CD4-positive, alpha-beta T cell (primary cell): ENCODE data around the gene LMO7. TPM values are rescaled to one million over a fixed set of nuclear protein-coding genes. Genes with fewer than 3 reads are reported as not detected.

Source experiments
- ATAC-seq: fragments of 200-7000 bp; cut with Tn5 transposase; one replicate; pipeline ENCODE4 v1.10.0; 2022; ENCODE audit warnings: mild to moderate bottlenecking; ENCODE audit not compliant: poor library complexity
- CTCF ChIA-PET: fragments of 350-600 bp; sonication (Branson Sonifier 250); formaldehyde crosslinking; loops from one replicate; lab custom pipeline; 2021; ENCODE audit warnings: antibody characterized with exemption, inconsistent platforms; lab: Charles Lee
- POLR2A ChIA-PET: fragments of 350-600 bp; sonication (Branson Sonifier 250); formaldehyde crosslinking; loops from one replicate; lab custom pipeline; 2021; ENCODE audit warnings: antibody characterized with exemption, inconsistent platforms; lab: Charles Lee
- DNase-seq, 14 experiments: peaks; one replicate each; pipeline ENCODE4 v3.0.0-alpha.2; 2013 to 2020; ENCODE audit warnings: mixed read lengths in 2 of 14
- H3K27ac ChIP-seq, 2 donors: one replicate each; pipeline versions ENCODE4 v1.5.1 to v1.7.0; 2013; ENCODE audit warnings: low read length in 2 of 2, low read depth in 1 of 2, mild to moderate bottlenecking in 1 of 2
- H3K27me3 ChIP-seq, 2 experiments: 1 replicate in 1 of 2; 2 replicates in 1 of 2; pipeline versions ENCODE4 v1.6.1 to v1.7.0; 2013; ENCODE audit warnings: low read length in 2 of 2, control low read depth in 1 of 2, mild to moderate bottlenecking in 1 of 2, moderate library complexity in 1 of 2; ENCODE audit not compliant: insufficient read depth in 2 of 2, control insufficient read depth in 1 of 2
- H3K36me3 ChIP-seq: one replicate; pipeline ENCODE4 v1.6.1; 2013; ENCODE audit warnings: low read length, control low read depth; ENCODE audit not compliant: insufficient read depth
- H3K4me1 ChIP-seq: one replicate; pipeline ENCODE4 v1.6.1; 2013; ENCODE audit warnings: low read length, control low read depth; ENCODE audit not compliant: insufficient read depth
- H3K4me3 ChIP-seq: one replicate; pipeline ENCODE4 v1.5.1; 2013; ENCODE audit warnings: mild to moderate bottlenecking, low read length, moderate library complexity
- H3K9me3 ChIP-seq, 2 experiments: 1 replicate in 1 of 2; 2 replicates in 1 of 2; pipeline versions ENCODE4 v1.6.1 to v1.7.0; 2013; ENCODE audit warnings: low read length in 2 of 2, mild to moderate bottlenecking in 2 of 2, control low read depth in 1 of 2, moderate library complexity in 1 of 2; ENCODE audit not compliant: control insufficient read depth in 1 of 2, insufficient read depth in 1 of 2
- H3K27ac Mint-ChIP-seq: one replicate; pipeline ENCODE4 v1.8.0; 2020; ENCODE audit warnings: mixed read lengths
- H3K27me3 Mint-ChIP-seq: one replicate; pipeline ENCODE4 v1.8.0; 2021; ENCODE audit warnings: mixed read lengths
- H3K36me3 Mint-ChIP-seq: one replicate; pipeline ENCODE4 v1.8.0; 2021; ENCODE audit warnings: low read depth, mixed read lengths
- H3K4me1 Mint-ChIP-seq: one replicate; pipeline ENCODE4 v1.8.0; 2021; ENCODE audit warnings: low read depth, mixed read lengths
- H3K4me3 Mint-ChIP-seq: one replicate; pipeline ENCODE4 v1.8.0; 2020; ENCODE audit warnings: mild to moderate bottlenecking, mixed read lengths
- H3K9me3 Mint-ChIP-seq: one replicate; pipeline ENCODE4 v1.8.0; 2020; ENCODE audit warnings: mixed read lengths
- CTCF ChIP-seq: fragments of 200-600 bp; IDR thresholded peaks from one replicate; pipeline ENCODE4 v1.8.0; 2022; ENCODE audit warnings: antibody characterized with exemption, mild to moderate bottlenecking
- intact Hi-C, 2 experiments: fragments of 100-400 bp; cut with DNase I in 1 of 2; cut with micrococcal nuclease in 1 of 2; formaldehyde crosslinking; loops; one replicate each; pipeline versions ENCODE4 v1.15.1 to v1.9.0; 2023 to 2025; cut with DNase I, micrococcal nuclease
- total RNA-seq, 174 experiments: library from RNA in 2 of 174; stranded (reverse) in 2 of 174; gene quantifications; one replicate each; pipeline ENCODE4 v1.2.3 and lab custom pipeline; 2021 to 2026

Gene LMO7
- total RNA-seq, 2 experiments from 2014 or later = 35.2 to 36.3 TPM

- Histone ChIP-seq H3K27ac (no peak overlapping the region), H3K4me3 (no peak overlapping the region), H3K27me3 (no peaks in the 10 kb centered on the region), H3K9me3 (no peaks in the 10 kb centered on the region), H3K4me1 (no peaks in the 10 kb centered on the region), H3K36me3 (no peaks in the 10 kb centered on the region)
- Mint-ChIP-seq H3K9me3 (no peaks in the 10 kb centered on the region), H3K27ac (no peak overlapping the region), H3K36me3 (no peaks in the 10 kb centered on the region), H3K27me3 (no peaks in the 10 kb centered on the region), H3K4me3 (no peak overlapping the region), H3K4me1 (peaks cover 7% of the 10 kb centered on the region)
- CTCF ChIA-PET = interaction anchor here (1.4 to 1.6 kb wide), 2 partner anchors 9 to 10 kb away, joined by 5 to 8 read pairs; no protein-coding TSS in a partner anchor
- no peak for ATAC-seq
- POLR2A ChIA-PET = no interaction called here
- no peak for DNase-seq
- intact Hi-C loops = no loop called here
- TF ChIP-seq CTCF = no peak
Measured at GRCh38 chr13:75705908-75706307, 69.8 kb downstream of the LMO7 start.

GRCh38 chr13:75713852-75714251 lies 77.7 kb downstream of the LMO7 start:
- Histone ChIP-seq H3K36me3 (no peaks in the 10 kb centered on the region), H3K27me3 (no peaks in the 10 kb centered on the region), H3K9me3 (no peaks in the 10 kb centered on the region), H3K4me1 (no peaks in the 10 kb centered on the region), H3K4me3 (no peak overlapping the region), H3K27ac (no peak overlapping the region)
- TF ChIP-seq CTCF = no peak
- Mint-ChIP-seq H3K27ac (no peak overlapping the region), H3K36me3 (no peaks in the 10 kb centered on the region), H3K4me1 (peaks cover 9% of the 10 kb centered on the region), H3K27me3 (no peaks in the 10 kb centered on the region), H3K4me3 (no peak overlapping the region), H3K9me3 (no peaks in the 10 kb centered on the region)
- POLR2A ChIA-PET = interaction anchor here (1.5 kb wide), 1 partner anchor 10 kb away, joined by 3 read pairs; no protein-coding TSS in a partner anchor
- CTCF ChIA-PET = interaction anchor here (1.7 kb wide), 1 partner anchor 8 kb away, joined by 5 read pairs; no protein-coding TSS in a partner anchor
- DNase-seq = no peak
- no peak for ATAC-seq
- intact Hi-C loops = no loop called here

- Histone ChIP-seq H3K9me3 (no peaks in the 10 kb centered on the region), H3K27ac (no peak overlapping the region), H3K4me1 (no peaks in the 10 kb centered on the region), H3K36me3 (no peaks in the 10 kb centered on the region), H3K27me3 (no peaks in the 10 kb centered on the region), H3K4me3 (no peak overlapping the region)
- CTCF ChIA-PET = interaction anchor here (1.5 to 1.7 kb wide), 2 partner anchors 10 to 20 kb away, joined by 3 to 5 read pairs; no protein-coding TSS in a partner anchor
- no peak overlapping the region for H3K27ac Mint-ChIP-seq
- ATAC-seq (no peak), DNase-seq (no peak)
- H3K4me3 Mint-ChIP-seq = no peak overlapping the region
- TF ChIP-seq CTCF = no peak
- H3K27me3 Mint-ChIP-seq = no peaks in the 10 kb centered on the region
- peaks cover 9% of the 10 kb centered on the region for H3K4me1 Mint-ChIP-seq
- no peaks in the 10 kb centered on the region for H3K9me3 Mint-ChIP-seq
- POLR2A ChIA-PET = interaction anchor here (1.5 kb wide), 1 partner anchor 12 kb away, joined by 3 read pairs; no protein-coding TSS in a partner anchor
- intact Hi-C loops = no loop called here
- H3K36me3 Mint-ChIP-seq = no peaks in the 10 kb centered on the region
Measured at GRCh38 chr13:75715601-75716523, 79.7 kb downstream of the LMO7 start.
